GM20431 (cell line): ENCODE results near the gene NCOA3.
"Not testable (repeated sequence)": the region's sequence is repeated elsewhere in the genome, so short reads cannot be mapped to it uniquely, and the experiment has no call there.

Source experiments
- in situ Hi-C: fragments of 300-500 bp; cut with MseI, MboI; formaldehyde crosslinking; loops from one replicate; pipeline ENCODE4 v1.15.0; 2020; ENCODE audit warnings: low sequenced_read_pairs; ENCODE audit not compliant: unreplicated experiment

NCOA3 gene

DNA sequence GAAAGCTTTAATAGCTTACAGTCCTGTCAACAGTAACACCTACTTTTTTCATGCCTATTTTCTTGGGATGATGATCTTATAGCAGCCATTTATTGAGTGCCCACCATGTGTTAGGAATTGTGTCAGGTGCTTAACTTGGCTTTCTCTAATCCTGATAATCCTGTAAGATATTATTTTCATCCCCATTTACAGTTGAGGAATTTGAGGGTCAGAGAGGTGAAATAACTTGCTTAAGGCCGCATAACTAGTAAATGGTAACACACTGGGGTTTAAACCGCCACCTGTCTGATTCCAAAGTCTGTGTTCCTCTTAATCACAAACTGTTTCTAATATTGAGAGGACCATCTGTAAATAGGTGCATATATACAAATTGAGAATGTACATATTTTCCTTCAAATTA is 55.5 kb downstream of the NCOA3 start:
- in situ Hi-C loops, result no loop called here

DNA sequence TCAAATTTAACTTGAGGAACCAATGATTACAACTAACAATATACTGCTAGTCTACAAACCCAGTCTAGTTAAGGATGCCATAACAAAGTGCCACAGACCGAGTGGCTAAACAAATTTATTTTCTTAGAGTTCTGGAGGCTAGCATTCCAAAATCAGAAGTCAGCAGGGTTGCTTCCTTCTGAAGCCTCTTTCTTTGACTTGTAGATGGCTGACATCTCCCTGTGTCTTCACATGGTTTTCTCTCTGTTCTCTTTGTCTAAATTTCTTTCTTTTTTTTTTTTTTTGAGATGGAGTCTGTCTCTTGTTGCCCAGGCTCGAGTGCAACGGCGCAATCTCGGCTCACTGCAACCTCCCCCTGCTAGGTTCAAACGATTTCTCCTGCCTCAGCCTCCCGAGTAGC is 56.1 kb downstream of the NCOA3 start:
- in situ Hi-C loops, result no loop called here

DNA sequence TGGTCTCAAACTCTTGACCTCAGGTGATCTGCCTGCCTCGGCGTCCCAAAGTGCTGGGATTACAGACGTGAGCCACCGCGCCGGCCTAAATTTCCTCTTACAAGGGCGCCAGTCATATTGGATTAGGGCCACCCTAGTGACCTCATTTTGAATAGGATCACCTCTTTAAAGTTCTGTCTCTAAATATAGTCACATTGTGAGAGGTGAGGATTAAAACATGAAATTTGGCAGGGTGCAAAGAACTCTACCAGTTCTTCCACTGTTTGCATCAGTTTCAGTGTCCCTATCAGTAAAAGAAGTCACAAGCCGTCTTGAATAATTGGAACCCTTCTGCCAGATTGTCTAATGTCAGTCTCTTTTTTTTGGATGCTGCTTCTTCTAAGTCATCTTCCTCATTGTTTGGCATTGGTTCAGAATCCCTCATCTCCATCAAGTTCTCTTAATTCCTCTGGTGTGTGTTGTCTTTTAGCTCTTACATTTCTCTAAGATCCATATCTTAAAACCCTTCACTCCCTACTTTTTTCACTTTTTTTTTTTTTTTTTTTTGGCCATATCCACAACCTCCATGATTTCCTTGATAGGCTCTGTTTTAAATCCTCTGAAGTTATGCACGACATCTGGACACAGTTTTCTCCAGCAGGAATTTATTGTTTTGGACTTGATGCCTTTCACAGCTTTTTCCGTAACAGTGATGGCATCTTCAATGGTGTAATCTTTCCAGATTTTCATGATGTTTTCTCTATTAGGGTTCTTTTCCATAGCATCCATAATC is 56.8 kb downstream of the NCOA3 start:
- in situ Hi-C loops, result no loop called here

DNA sequence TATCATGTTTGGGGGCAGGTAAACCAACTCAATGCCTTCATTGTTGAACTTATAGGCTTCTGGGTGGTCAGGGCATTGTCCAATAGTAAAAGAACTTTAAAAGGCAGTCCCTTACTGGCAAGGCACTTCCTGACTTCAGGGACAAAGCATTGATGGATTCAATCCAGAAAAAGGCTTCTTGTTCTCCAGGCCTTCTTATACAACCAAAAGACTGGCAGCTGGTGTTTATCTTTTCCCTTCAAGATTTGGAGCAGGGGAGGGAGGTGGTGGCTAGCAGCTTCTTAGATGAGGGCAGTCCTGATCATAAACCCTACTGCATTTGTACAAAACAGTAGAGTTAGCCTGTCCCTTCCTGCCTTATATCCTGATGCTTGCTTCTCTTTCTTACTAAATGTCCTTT is 57.5 kb downstream of the NCOA3 start:
- in situ Hi-C loops, result no loop called here

GRCh38 chr20:47561180-47561579 is 59.5 kb downstream of the NCOA3 start:
- in situ Hi-C loops, result no loop called here

DNA sequence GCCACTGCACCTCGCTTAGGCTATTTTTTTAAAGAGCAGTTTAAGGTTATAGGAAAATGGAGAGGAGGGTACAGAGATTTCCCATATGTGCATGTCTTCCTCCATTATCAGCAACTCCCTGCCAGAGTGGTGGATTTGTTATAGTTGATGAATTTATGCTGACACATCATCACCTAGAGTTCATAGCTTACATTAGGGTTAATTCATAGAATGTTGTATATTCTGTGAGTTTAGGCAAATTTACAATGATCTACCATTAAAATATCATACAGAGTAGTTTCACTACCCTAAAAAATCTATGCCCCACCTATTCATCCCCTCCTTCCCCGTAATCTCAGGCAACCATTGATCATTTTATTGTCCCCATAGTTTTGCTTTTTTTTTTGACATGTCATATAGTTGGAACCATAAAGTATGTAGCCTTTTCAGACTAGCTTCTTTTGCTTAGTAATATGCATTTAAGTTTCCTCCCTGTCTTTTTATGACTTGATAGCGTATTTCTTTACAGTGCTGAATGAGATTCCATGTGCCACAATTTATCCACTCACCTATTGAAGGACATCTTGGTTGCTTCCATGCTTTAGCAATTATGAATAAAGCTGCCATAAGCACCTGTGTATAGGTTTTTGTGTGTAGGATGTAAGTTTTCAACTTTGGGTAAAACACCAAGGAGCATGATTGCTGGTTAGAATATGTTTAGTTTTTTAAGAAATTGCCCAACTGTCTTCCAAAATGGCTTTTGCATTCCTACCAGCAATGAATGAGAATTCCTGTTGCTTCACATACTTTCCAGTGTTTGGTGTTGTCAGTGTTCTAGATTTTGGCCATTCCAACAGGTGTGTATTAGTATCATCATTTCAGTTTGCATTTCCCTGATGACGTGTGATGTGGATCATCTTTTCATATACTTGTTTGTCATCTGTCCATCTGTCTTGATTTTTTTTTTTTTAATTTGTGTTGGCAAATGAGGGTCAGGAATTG is 60.2 kb downstream of the NCOA3 start:
- in situ Hi-C loops, result no loop called here

DNA sequence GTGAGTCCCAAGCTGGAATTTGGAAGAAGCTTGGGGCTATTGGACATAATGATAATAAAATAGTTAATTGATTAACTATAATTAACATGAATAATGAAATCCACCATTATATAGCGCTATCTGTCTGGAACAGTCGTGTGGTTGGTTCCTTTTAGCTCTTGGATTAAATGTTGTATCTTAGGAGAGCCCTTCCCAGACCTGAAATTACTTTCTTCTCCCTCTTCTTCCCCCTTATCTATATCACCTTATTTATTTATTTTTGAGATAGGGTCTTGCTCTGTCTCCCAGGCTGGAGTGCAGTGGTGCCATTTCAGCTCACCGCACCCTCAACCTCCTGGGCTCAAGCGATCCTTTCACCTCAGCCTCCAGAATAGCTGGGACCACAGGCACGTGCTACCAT is 64.6 kb downstream of the NCOA3 start:
- in situ Hi-C loops, result no loop called here

DNA sequence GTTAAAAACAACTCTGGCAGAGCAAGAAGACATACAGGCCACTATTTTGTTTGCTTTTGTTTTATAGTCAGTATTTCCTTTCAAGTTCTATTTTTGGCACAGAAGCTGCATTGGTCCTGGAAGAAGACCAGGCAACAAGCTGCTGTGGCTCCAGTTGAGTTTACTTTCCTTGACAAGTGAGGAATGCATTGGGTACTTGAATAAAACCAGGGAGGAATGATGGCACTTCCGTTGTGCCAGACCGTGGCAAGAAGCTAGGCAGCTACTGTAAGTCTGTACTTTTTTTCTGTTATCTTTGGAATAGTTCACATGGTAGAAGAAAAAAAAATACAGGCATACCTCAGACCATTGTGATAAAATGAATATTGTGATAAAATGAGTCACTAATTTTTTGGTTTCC is 66.3 kb downstream of the NCOA3 start:
- in situ Hi-C loops, result no loop called here

GRCh38 chr20:47568837-47569410 is 67.2 kb downstream of the NCOA3 start:
- in situ Hi-C loops, result no loop called here

- in situ Hi-C loops, result no loop called here
Measured at GRCh38 chr20:47571426-47571825, 69.7 kb downstream of the NCOA3 start.

GRCh38 chr20:47572105-47572729 is 70.5 kb downstream of the NCOA3 start:
- in situ Hi-C loops, result no loop called here

GRCh38 chr20:47573559-47573958 is 71.9 kb downstream of the NCOA3 start:
- in situ Hi-C loops, result no loop called here

- in situ Hi-C loops, result no loop called here
Measured at GRCh38 chr20:47574616-47575364, 73.1 kb downstream of the NCOA3 start.

- in situ Hi-C loops, result no loop called here
Measured at GRCh38 chr20:47576516-47577033, 74.9 kb downstream of the NCOA3 start.

GRCh38 chr20:47577314-47577713 is 75.6 kb downstream of the NCOA3 start:
- in situ Hi-C loops, result no loop called here

- in situ Hi-C loops, result no loop called here
Measured at GRCh38 chr20:47578543-47578942, 76.9 kb downstream of the NCOA3 start.

- in situ Hi-C loops, result not testable (repeated sequence)
Measured at GRCh38 chr20:47580686-47581085, 79.0 kb downstream of the NCOA3 start.

- in situ Hi-C loops, result no loop called here
Measured at GRCh38 chr20:47581090-47581489, 79.4 kb downstream of the NCOA3 start.

DNA sequence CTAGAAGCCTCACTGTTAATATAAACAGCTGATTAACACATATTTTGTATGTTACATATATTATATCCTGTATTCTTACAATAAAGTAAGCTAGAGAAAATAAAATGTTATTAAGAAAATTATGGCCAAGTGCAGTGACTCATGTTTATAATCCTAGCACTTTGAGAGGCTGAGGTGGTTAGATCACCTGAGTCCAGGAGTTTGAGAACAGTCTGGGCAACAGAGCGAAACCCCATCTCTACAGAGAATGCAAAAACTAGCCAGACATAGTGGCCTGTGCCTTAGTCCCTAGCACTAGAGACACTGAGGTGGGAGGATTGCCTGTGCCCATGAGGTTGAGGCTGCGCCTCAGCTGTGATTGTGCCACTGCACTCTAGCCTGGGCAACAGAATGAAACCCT is 81.9 kb downstream of the NCOA3 start:
- in situ Hi-C loops, result no loop called here
